Transverse colon (tissue), 4 donors: Measurements from ENCODE around the gene LMTK3.

Source experiments
- POLR2A ChIP-seq: fragments of 450-650 bp; IDR thresholded peaks from one replicate; pipeline ENCODE4 v1.6.1; 2016; ENCODE audit warnings: antibody characterized with exemption, mild to moderate bottlenecking, moderate library complexity
- POLR2AphosphoS5 ChIP-seq, 3 donors: sonication (generic); formaldehyde crosslinking; IDR thresholded peaks; one replicate each; pipeline ENCODE4 v1.6.1; 2016; ENCODE audit warnings: antibody characterized with exemption in 3 of 3
- TF ChIP-seq, protein P1 (sequence below), 5 experiments: fragments of 200-600 bp in 3 of 5; fragments of 450-650 bp in 2 of 5; sonication (generic) in 3 of 5; IDR thresholded peaks; 1 replicate in 2 of 5; 2 replicates in 3 of 5; pipeline ENCODE4 v1.5.1; 2016 to 2017; ENCODE audit warnings: antibody characterized with exemption in 5 of 5, inconsistent platforms in 3 of 5, mild to moderate bottlenecking in 2 of 5, moderate library complexity in 1 of 5

DNA sequence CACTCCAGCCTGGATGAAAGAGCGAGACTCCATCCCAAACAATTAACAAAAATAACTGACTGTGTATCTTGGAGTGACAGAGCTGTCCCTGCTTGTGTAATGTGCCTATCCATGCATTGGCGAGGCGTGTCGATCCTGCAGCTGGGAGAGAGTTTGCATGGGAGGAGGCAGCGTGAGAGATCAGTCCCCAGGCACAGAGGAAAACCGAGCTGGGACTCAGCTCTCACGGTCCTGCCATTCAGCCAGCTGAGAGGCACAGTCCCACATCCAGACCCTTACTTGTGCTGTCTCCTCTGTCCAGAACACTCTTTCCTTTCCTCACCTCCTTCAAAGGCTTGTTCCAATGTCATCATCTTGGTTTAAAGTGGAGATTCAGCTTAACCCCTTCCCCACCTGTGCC, 28.5 kb upstream of the LMTK3 start:
- TF ChIP-seq, protein P1, sequence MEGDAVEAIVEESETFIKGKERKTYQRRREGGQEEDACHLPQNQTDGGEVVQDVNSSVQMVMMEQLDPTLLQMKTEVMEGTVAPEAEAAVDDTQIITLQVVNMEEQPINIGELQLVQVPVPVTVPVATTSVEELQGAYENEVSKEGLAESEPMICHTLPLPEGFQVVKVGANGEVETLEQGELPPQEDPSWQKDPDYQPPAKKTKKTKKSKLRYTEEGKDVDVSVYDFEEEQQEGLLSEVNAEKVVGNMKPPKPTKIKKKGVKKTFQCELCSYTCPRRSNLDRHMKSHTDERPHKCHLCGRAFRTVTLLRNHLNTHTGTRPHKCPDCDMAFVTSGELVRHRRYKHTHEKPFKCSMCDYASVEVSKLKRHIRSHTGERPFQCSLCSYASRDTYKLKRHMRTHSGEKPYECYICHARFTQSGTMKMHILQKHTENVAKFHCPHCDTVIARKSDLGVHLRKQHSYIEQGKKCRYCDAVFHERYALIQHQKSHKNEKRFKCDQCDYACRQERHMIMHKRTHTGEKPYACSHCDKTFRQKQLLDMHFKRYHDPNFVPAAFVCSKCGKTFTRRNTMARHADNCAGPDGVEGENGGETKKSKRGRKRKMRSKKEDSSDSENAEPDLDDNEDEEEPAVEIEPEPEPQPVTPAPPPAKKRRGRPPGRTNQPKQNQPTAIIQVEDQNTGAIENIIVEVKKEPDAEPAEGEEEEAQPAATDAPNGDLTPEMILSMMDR (IDR thresholded peaks at IDR 0.05): no peak
- TF ChIP-seq POLR2AphosphoS5 (IDR thresholded peaks at IDR 0.05): no peak
- no peak for TF ChIP-seq POLR2A
